KOPT-K1 (cell line): ENCODE results near the gene TUBG1.

Experiments used
- H3K27ac ChIP-seq: fragments of 200-600 bp; sonication (generic); 2 replicates; pipeline ENCODE4 v1.5.1; 2016; ENCODE audit warnings: antibody characterized with exemption, mild to moderate bottlenecking, low read depth, low read length; ENCODE audit not compliant: poor library complexity, severe bottlenecking
- H3K36me3 ChIP-seq: fragments of 200-600 bp; sonication (generic); 2 replicates; pipeline ENCODE4 v1.5.1; 2017; ENCODE audit warnings: antibody characterized with exemption, mild to moderate bottlenecking, low read length, moderate library complexity; ENCODE audit not compliant: insufficient read depth
- H3K9me3 ChIP-seq: fragments of 200-600 bp; sonication (generic); 2 replicates; pipeline ENCODE4 v1.5.1; 2017; ENCODE audit warnings: antibody characterized with exemption, low read length, mild to moderate bottlenecking; ENCODE audit not compliant: insufficient read depth, poor library complexity, severe bottlenecking

TUBG1 gene

GRCh38 chr17:42609182-42609813 is at the start of gene TUBG1, which contains the start of gene RETREG3:
Gene TUBG1 (plus strand): TSS chr17:42609683. CDS start chr17:42609738, 55 bp downstream.
Gene RETREG3 (minus strand): TSS chr17:42609374. CDS start chr17:42609324, 50 bp downstream.
- peaks cover 35% of the 10 kb centered on the region for H3K36me3 ChIP-seq
- H3K27ac ChIP-seq, result peak within 1 kb of the TSS; percentile 85
- H3K9me3 ChIP-seq, result no peaks in the 10 kb centered on the region

GRCh38 chr17:42560246-42560645 is 49.2 kb upstream of the TUBG1 start:
- H3K9me3 ChIP-seq, result no peaks in the 10 kb centered on the region
- no peak overlapping the region for H3K27ac ChIP-seq
- H3K36me3 ChIP-seq, result peaks cover 21% of the 10 kb centered on the region

- H3K36me3 ChIP-seq, result peaks cover 32% of the 10 kb centered on the region
- no peaks in the 10 kb centered on the region for H3K9me3 ChIP-seq
- peak within 1 kb of the TSS; percentile 76 for H3K27ac ChIP-seq
These were observed 47.5 kb upstream of the TUBG1 start, which contains the start of gene COASY for GRCh38 chr17:42561897-42562387. Gene COASY (plus strand): TSS chr17:42562148. CDS start chr17:42562623, 475 bp downstream.

- peaks cover 32% of the 10 kb centered on the region for H3K36me3 ChIP-seq
- no peaks in the 10 kb centered on the region for H3K9me3 ChIP-seq
- peak overlapping the region; percentile 76 for H3K27ac ChIP-seq
These were observed 46.9 kb upstream of the TUBG1 start for GRCh38 chr17:42562388-42563142.

GRCh38 chr17:42563143-42563509 is 46.4 kb upstream of the TUBG1 start:
- H3K36me3 ChIP-seq, result peaks cover 32% of the 10 kb centered on the region
- no peaks in the 10 kb centered on the region for H3K9me3 ChIP-seq
- peak overlapping the region; percentile 76 for H3K27ac ChIP-seq

- Histone ChIP-seq H3K36me3 (peaks cover 35% of the 10 kb centered on the region), H3K27ac (peak overlapping the region; percentile 76), H3K9me3 (no peaks in the 10 kb centered on the region)
These were observed 45.9 kb upstream of the TUBG1 start for GRCh38 chr17:42563543-42563942.

- peaks cover 39% of the 10 kb centered on the region for H3K36me3 ChIP-seq
- H3K27ac ChIP-seq, result no peak overlapping the region
- H3K9me3 ChIP-seq, result no peaks in the 10 kb centered on the region
These were observed 45.5 kb upstream of the TUBG1 start for GRCh38 chr17:42563950-42564349.

GRCh38 chr17:42564815-42565522 is 44.5 kb upstream of the TUBG1 start:
- Histone ChIP-seq H3K9me3 (no peaks in the 10 kb centered on the region), H3K36me3 (peaks cover 49% of the 10 kb centered on the region), H3K27ac (no peak overlapping the region)

GRCh38 chr17:42565523-42566214 is 43.8 kb upstream of the TUBG1 start:
- Histone ChIP-seq H3K27ac (peak overlapping the region; percentile 90), H3K9me3 (no peaks in the 10 kb centered on the region), H3K36me3 (peaks cover 56% of the 10 kb centered on the region)

GRCh38 chr17:42566215-42566882 is 43.1 kb upstream of the TUBG1 start:
- Histone ChIP-seq H3K27ac (peak overlapping the region; percentile 90), H3K36me3 (peaks cover 63% of the 10 kb centered on the region), H3K9me3 (no peaks in the 10 kb centered on the region)

GRCh38 chr17:42566883-42567573 is 42.5 kb upstream of the TUBG1 start, which contains the start of gene MLX:
Gene MLX (plus strand): TSS chr17:42567100. CDS start chr17:42567125, 25 bp downstream.
- H3K9me3 ChIP-seq, result no peaks in the 10 kb centered on the region
- peaks cover 70% of the 10 kb centered on the region for H3K36me3 ChIP-seq
- H3K27ac ChIP-seq, result peak within 1 kb of the TSS; percentile 90

- H3K36me3 ChIP-seq, result peaks cover 81% of the 10 kb centered on the region
- H3K9me3 ChIP-seq, result no peaks in the 10 kb centered on the region
- H3K27ac ChIP-seq, result no peak overlapping the region
These were observed 41.0 kb upstream of the TUBG1 start for GRCh38 chr17:42568341-42569111.
